HG02973 (cell line): ENCODE data around the gene DPY19L3.
"Not testable (repeated sequence)": the region's sequence is repeated elsewhere in the genome, so short reads cannot be mapped to it uniquely, and the experiment has no call there.

Source experiments
- ATAC-seq: cut with Tn5 transposase; IDR thresholded peaks from one replicate; pipeline ENCODE4 v1.9.1; 2021; ENCODE audit warnings: moderate library complexity; ENCODE audit not compliant: unreplicated experiment

The DPY19L3 gene

GRCh38 chr19:32498648-32499200, 93.2 kb downstream of the DPY19L3 start:
- ATAC-seq = no peak

- ATAC-seq = not testable (repeated sequence)
Observed at GRCh38 chr19:32512498-32512897, 106.9 kb downstream of the DPY19L3 start.

- ATAC-seq = no peak
Observed at GRCh38 chr19:32519023-32519422, 113.5 kb downstream of the DPY19L3 start.

- ATAC-seq = no peak
Observed at GRCh38 chr19:32522967-32523366, 117.4 kb downstream of the DPY19L3 start.

- no peak for ATAC-seq
Observed at GRCh38 chr19:32526895-32527294, 121.3 kb downstream of the DPY19L3 start.

GRCh38 chr19:32530773-32531172, 125.2 kb downstream of the DPY19L3 start:
- no peak for ATAC-seq

GRCh38 chr19:32532233-32532632, 126.7 kb downstream of the DPY19L3 start:
- no peak for ATAC-seq
